Measurements from ENCODE around the gene TBC1D5.

GRCh38 chr3:17717411-17717810, 25.0 kb downstream of the TBC1D5 start:
- TF ChIP-seq CTCF (IDR thresholded peaks at IDR 0.05), result no peak
- no peak for TF ChIP-seq POLR2A (IDR thresholded peaks at IDR 0.05)

Data from breast epithelium (tissue), 3 donors.